Measurements from ENCODE around the gene GPATCH2. TPM values are rescaled to one million over a fixed set of nuclear protein-coding genes. Genes with fewer than 3 reads are reported as not detected.
A peak's percentile ranks its signal among the peaks of the same experiment; 100 is the strongest.

The GPATCH2 gene
- total RNA-seq, 4 donors from 2014 or later = 6.1 to 16.6 (median 11.0) TPM

GRCh38 chr1:217425422-217425821 lies 205.5 kb downstream of the GPATCH2 start:
- Histone ChIP-seq H3K4me1 (peaks cover 0 to 5% (median 0%) of the 10 kb centered on the region in 3 donors), H3K9me3 (no peaks in the 10 kb centered on the region), H3K27ac (no peak overlapping the region), H3K4me3 (no peak overlapping the region), H3K27me3 (no peaks in the 10 kb centered on the region), H3K36me3 (peaks cover 0 to 2% (median 0%) of the 10 kb centered on the region in 3 donors)
- no peak for DNase-seq
- intact Hi-C loops (cut with DNase I) = no loop called here
- no peak for TF ChIP-seq CTCF (IDR thresholded peaks at IDR 0.05)
- TF ChIP-seq POLR2A (IDR thresholded peaks at IDR 0.05) = no peak
- WGBS, 2 donors = 65 to 74% methylated on average over 5 of the region's 5 CpGs

- Histone ChIP-seq H3K27me3 (no peaks in the 10 kb centered on the region), H3K4me1 (no peaks in the 10 kb centered on the region), H3K4me3 (no peak overlapping the region), H3K36me3 (no peaks in the 10 kb centered on the region), H3K9me3 (no peaks in the 10 kb centered on the region), H3K27ac (no peak overlapping the region)
- WGBS, 2 donors = 30 to 32% methylated on average over 2 of the region's 2 CpGs
- intact Hi-C loops (cut with DNase I) = no loop called here
- TF ChIP-seq POLR2A (IDR thresholded peaks at IDR 0.05) (no peak), CTCF (IDR thresholded peaks at IDR 0.05) (no peak)
- DNase-seq = no peak
These were observed 211.7 kb downstream of the GPATCH2 start for GRCh38 chr1:217419194-217419551.

- H3K27ac ChIP-seq = peak overlapping the region in 2 of 4 donors; percentile 28 to 31
- no peak for DNase-seq
- TF ChIP-seq CTCF (IDR thresholded peaks at IDR 0.05) = no peak
- no peak for TF ChIP-seq POLR2A (IDR thresholded peaks at IDR 0.05)
- no peaks in the 10 kb centered on the region for H3K27me3 ChIP-seq
- peak overlapping the region in 1 of 4 donors; percentile 15 for H3K4me3 ChIP-seq
- 46 to 58% methylated on average over 9 to 12 of the region's 14 CpGs for WGBS, 2 donors
- no peaks in the 10 kb centered on the region for H3K9me3 ChIP-seq
- no peaks in the 10 kb centered on the region for H3K4me1 ChIP-seq
- intact Hi-C loops (cut with DNase I) = no loop called here
- H3K36me3 ChIP-seq = no peaks in the 10 kb centered on the region
These were observed 212.4 kb downstream of the GPATCH2 start for GRCh38 chr1:217418269-217419193.

- no peaks in the 10 kb centered on the region for H3K27me3 ChIP-seq
- no peaks in the 10 kb centered on the region for H3K4me1 ChIP-seq
- H3K27ac ChIP-seq = no peak overlapping the region
- TF ChIP-seq POLR2A (IDR thresholded peaks at IDR 0.05) = no peak
- no peak for TF ChIP-seq CTCF (IDR thresholded peaks at IDR 0.05)
- WGBS, 2 donors = 60 to 73% methylated on average over 3 of the region's 3 CpGs
- H3K9me3 ChIP-seq = no peaks in the 10 kb centered on the region
- DNase-seq = no peak
- intact Hi-C loops (cut with DNase I) = no loop called here
- H3K4me3 ChIP-seq = no peak overlapping the region
- H3K36me3 ChIP-seq = no peaks in the 10 kb centered on the region
These were observed 213.5 kb downstream of the GPATCH2 start for GRCh38 chr1:217417363-217417762.

- Histone ChIP-seq H3K4me3 (peak overlapping the region in 1 of 4 donors; percentile 34), H3K36me3 (no peaks in the 10 kb centered on the region), H3K27me3 (no peaks in the 10 kb centered on the region), H3K27ac (peak overlapping the region in 1 of 4 donors; percentile 44), H3K9me3 (no peaks in the 10 kb centered on the region), H3K4me1 (no peaks in the 10 kb centered on the region)
- no peak for DNase-seq
- WGBS, 2 donors = 60 to 65% methylated on average over 9 of the region's 9 CpGs
- intact Hi-C loops (cut with DNase I) = no loop called here
- TF ChIP-seq POLR2A (IDR thresholded peaks at IDR 0.05) (no peak), CTCF (IDR thresholded peaks at IDR 0.05) (no peak)
These were observed 223.3 kb downstream of the GPATCH2 start for GRCh38 chr1:217407534-217408001.

Measured in esophagus squamous epithelium (tissue), 5 donors.